Loucy (cell line): ENCODE results near the gene PKD2.
"Not testable (repeated sequence)": the region's sequence is repeated elsewhere in the genome, so short reads cannot be mapped to it uniquely, and the experiment has no call there.

ENCODE experiments used
- H2AFZ ChIP-seq: fragments of 200-600 bp; sonication (generic); 2 replicates; pipeline ENCODE4 v1.6.0; 2016; ENCODE audit warnings: antibody characterized with exemption, mild to moderate bottlenecking, low read length, moderate library complexity
- H3F3A ChIP-seq: fragments of 200-600 bp; 2 replicates; pipeline ENCODE4 v1.6.0; 2016; ENCODE audit warnings: antibody characterized with exemption, low read depth, mild to moderate bottlenecking
- H3K27me3 ChIP-seq: fragments of 200-600 bp; sonication (generic); 2 replicates; pipeline ENCODE4 v1.6.1; 2014; ENCODE audit warnings: low read length, mild to moderate bottlenecking; ENCODE audit not compliant: insufficient read depth, poor library complexity, severe bottlenecking
- H3K36me3 ChIP-seq: fragments of 200-600 bp; sonication (generic); 2 replicates; pipeline ENCODE4 v1.6.1; 2016; ENCODE audit warnings: low read length; ENCODE audit not compliant: insufficient read depth
- H3K4me1 ChIP-seq: fragments of 200-600 bp; sonication (generic); 2 replicates; pipeline ENCODE4 v1.5.1; 2014; ENCODE audit warnings: low read length, mild to moderate bottlenecking; ENCODE audit not compliant: insufficient read depth, poor library complexity, severe bottlenecking
- H3K4me2 ChIP-seq: fragments of 200-600 bp; sonication (generic); 2 replicates; pipeline ENCODE4 v1.6.0; 2014; ENCODE audit warnings: antibody characterized with exemption, low read length, low read depth, mild to moderate bottlenecking; ENCODE audit not compliant: poor library complexity, severe bottlenecking
- H3K4me3 ChIP-seq: fragments of 200-600 bp; sonication (generic); 2 replicates; pipeline ENCODE4 v1.5.1; 2014; ENCODE audit warnings: low read length, mild to moderate bottlenecking, mixed read lengths; ENCODE audit not compliant: poor library complexity, severe bottlenecking
- H3K79me2 ChIP-seq: fragments of 200-600 bp; sonication (generic); 2 replicates; pipeline ENCODE4 v1.6.1; 2014; ENCODE audit warnings: low read length; ENCODE audit not compliant: insufficient read depth
- H3K9ac ChIP-seq: fragments of 200-600 bp; sonication (generic); 2 replicates; pipeline ENCODE4 v1.6.0; 2014; ENCODE audit warnings: mild to moderate bottlenecking, low read depth, low read length, moderate library complexity; ENCODE audit not compliant: poor library complexity, severe bottlenecking
- H3K9me2 ChIP-seq: fragments of 200-600 bp; sonication (generic); replicated peaks from 2 replicates; pipeline ENCODE4 v1.6.1; 2016; ENCODE audit warnings: low read depth, low read length, mixed read lengths
- H3K9me3 ChIP-seq: fragments of 200-600 bp; sonication (generic); 2 replicates; pipeline ENCODE4 v1.6.1; 2014; ENCODE audit warnings: mild to moderate bottlenecking, antibody characterized with exemption, low read length, low read depth; ENCODE audit not compliant: insufficient read depth
- H4K20me1 ChIP-seq: fragments of 200-600 bp; sonication (generic); 2 replicates; pipeline ENCODE4 v1.6.0; 2014; ENCODE audit warnings: antibody characterized with exemption, low read length, mild to moderate bottlenecking; ENCODE audit not compliant: insufficient read depth, poor library complexity, severe bottlenecking
- EZH2phosphoT487 ChIP-seq: fragments of 200-600 bp; IDR thresholded peaks from 2 replicates; pipeline ENCODE4 v1.6.1; 2018; ENCODE audit warnings: antibody characterized with exemption, mild to moderate bottlenecking, moderate library complexity, borderline replicate concordance
- TF ChIP-seq, protein P1 (sequence below): fragments of 200-600 bp; sonication (generic); conservative IDR thresholded peaks from 2 replicates; pipeline ENCODE4 v1.5.1; 2014; ENCODE audit warnings: mild to moderate bottlenecking, antibody characterized with exemption, low read length

Gene PKD2

DNA sequence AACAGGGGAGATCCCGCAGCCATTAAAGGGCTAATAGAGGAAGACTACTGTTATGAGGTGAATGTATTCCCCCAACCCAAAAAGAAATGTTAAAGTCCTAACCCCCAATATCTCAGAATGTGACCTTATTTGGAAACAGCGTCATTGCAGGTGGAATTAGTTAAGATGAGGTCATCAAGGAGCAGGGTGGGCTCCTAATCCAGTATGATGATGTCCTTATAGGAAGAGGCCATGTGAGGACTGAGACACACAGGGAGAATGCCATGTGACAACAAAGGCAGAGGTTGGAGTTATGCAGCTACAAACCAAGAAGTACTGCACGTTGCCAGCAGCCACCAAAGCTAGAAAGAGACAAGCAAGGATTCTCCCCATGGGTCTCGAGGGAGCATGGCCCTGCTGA is 17.7 kb upstream of the PKD2 start:
- Histone ChIP-seq H3K36me3 (no peaks in the 10 kb centered on the region), H4K20me1 (no peaks in the 10 kb centered on the region), H2AFZ (no peak overlapping the region), H3K27me3 (no peaks in the 10 kb centered on the region), H3K9me2 (no peaks in the 10 kb centered on the region), H3F3A (no peaks in the 10 kb centered on the region), H3K79me2 (no peaks in the 10 kb centered on the region), H3K4me1 (no peaks in the 10 kb centered on the region), H3K9me3 (no peaks in the 10 kb centered on the region), H3K9ac (no peak overlapping the region), H3K4me3 (no peak overlapping the region), H3K4me2 (no peak overlapping the region)
- TF ChIP-seq EZH2phosphoT487, result no peak
- TF ChIP-seq, protein P1, sequence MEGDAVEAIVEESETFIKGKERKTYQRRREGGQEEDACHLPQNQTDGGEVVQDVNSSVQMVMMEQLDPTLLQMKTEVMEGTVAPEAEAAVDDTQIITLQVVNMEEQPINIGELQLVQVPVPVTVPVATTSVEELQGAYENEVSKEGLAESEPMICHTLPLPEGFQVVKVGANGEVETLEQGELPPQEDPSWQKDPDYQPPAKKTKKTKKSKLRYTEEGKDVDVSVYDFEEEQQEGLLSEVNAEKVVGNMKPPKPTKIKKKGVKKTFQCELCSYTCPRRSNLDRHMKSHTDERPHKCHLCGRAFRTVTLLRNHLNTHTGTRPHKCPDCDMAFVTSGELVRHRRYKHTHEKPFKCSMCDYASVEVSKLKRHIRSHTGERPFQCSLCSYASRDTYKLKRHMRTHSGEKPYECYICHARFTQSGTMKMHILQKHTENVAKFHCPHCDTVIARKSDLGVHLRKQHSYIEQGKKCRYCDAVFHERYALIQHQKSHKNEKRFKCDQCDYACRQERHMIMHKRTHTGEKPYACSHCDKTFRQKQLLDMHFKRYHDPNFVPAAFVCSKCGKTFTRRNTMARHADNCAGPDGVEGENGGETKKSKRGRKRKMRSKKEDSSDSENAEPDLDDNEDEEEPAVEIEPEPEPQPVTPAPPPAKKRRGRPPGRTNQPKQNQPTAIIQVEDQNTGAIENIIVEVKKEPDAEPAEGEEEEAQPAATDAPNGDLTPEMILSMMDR, result no peak

DNA sequence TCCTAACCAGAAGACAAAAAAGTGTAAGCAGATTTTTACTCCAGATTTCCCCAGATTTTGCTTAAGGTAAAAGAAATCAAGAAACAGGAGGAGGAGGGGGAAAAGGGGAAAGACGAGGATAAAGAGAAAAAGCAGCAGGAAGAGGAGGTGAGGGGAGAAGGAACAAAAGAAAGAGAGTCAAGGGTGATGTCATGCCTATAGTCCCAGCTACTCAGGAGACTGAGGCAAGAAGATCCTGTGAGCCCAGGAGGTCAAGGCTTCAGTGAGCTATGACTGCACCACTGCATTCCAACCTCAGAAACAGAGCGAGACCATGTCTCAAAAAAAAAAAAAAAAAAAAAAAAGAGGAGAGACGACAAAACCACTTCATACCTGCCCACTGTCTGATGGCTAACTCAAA is 12.0 kb upstream of the PKD2 start:
- Histone ChIP-seq H3K4me2 (no peak overlapping the region), H2AFZ (no peak overlapping the region), H3K79me2 (no peaks in the 10 kb centered on the region), H3K4me3 (no peak overlapping the region), H3F3A (no peaks in the 10 kb centered on the region), H3K9ac (no peak overlapping the region), H3K4me1 (no peaks in the 10 kb centered on the region), H3K9me3 (no peaks in the 10 kb centered on the region), H3K9me2 (no peaks in the 10 kb centered on the region), H4K20me1 (no peaks in the 10 kb centered on the region), H3K36me3 (no peaks in the 10 kb centered on the region), H3K27me3 (no peaks in the 10 kb centered on the region)
- TF ChIP-seq EZH2phosphoT487, result no peak
- TF ChIP-seq, protein P1, result no peak

DNA sequence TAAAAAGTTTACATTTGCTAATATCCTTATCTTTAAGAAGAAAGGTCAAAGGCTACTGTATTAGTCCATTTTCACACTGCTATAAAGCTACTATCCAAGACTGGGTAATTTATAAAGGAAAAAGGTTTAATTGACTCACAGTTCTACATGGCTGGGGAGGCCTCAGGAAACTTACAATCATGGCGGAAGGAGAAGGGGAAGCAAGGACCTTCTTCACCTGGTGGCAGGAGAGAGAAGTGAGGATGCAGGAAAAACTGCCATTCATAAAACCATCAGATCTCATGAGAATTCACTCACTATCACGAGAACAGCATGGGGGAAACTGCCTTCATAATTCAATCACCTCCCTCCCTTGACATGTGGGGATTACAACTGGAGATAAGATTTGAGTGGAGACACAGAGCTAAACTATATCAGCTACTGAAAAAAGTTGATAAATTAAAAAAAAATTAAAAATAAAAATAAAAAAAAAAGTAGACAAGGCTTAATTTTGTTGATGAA is 8.2 kb upstream of the PKD2 start:
- not testable (repeated sequence) for H3K9me3 ChIP-seq, H4K20me1 ChIP-seq, H3F3A ChIP-seq, H2AFZ ChIP-seq, H3K79me2 ChIP-seq, H3K4me1 ChIP-seq, H3K36me3 ChIP-seq, H3K9me2 ChIP-seq, H3K27me3 ChIP-seq, H3K9ac ChIP-seq, H3K4me3 ChIP-seq, H3K4me2 ChIP-seq

DNA sequence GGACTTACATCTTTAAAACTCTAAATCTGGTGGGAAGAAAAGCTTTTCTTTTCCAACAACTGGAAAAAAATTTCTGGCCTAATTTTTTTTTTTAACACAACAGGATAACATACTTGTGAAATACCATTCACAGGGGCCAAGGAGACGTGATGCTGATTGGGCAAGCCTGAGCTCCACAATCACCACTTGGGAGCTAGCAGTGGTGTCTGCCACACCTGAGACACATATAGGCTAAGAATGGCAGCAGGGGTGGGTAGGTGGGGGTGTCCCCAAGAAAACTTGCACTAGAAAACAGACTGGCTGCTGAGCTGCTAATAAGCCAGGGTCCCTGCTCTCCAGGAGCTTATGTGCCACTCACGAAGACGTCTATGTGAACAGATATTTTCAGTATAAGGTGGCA is 5.6 kb upstream of the PKD2 start:
- no peaks in the 10 kb centered on the region for H3K4me1 ChIP-seq
- H3F3A ChIP-seq, result no peaks in the 10 kb centered on the region
- H4K20me1 ChIP-seq, result no peaks in the 10 kb centered on the region
- H3K79me2 ChIP-seq, result no peaks in the 10 kb centered on the region
- H3K9ac ChIP-seq, result no peak overlapping the region
- H3K27me3 ChIP-seq, result no peaks in the 10 kb centered on the region
- no peak overlapping the region for H3K4me3 ChIP-seq
- H3K9me2 ChIP-seq, result no peaks in the 10 kb centered on the region
- no peaks in the 10 kb centered on the region for H3K36me3 ChIP-seq
- TF ChIP-seq EZH2phosphoT487, result no peak
- TF ChIP-seq, protein P1, result no peak
- no peak overlapping the region for H3K4me2 ChIP-seq
- H2AFZ ChIP-seq, result no peak overlapping the region
- H3K9me3 ChIP-seq, result no peaks in the 10 kb centered on the region
